Thymus (tissue), 11 donors: Measurements from ENCODE around the gene MFSD1. TPM values are rescaled to one million over a fixed set of nuclear protein-coding genes. Genes with fewer than 3 reads are reported as not detected.

Experiments
- DNase-seq, 9 donors: peaks; one replicate each; pipeline ENCODE4 v3.0.0-alpha.2; 2013; ENCODE audit warnings: low spot score in 9 of 9, low read depth in 6 of 9, missing footprints in 1 of 9
- H3K27ac ChIP-seq, 2 donors: one replicate each; pipeline ENCODE4 v1.5.1; 2013; ENCODE audit warnings: control low read depth in 1 of 2, low read depth in 1 of 2, low read length in 1 of 2, mild to moderate bottlenecking in 1 of 2, moderate library complexity in 1 of 2
- H3K27me3 ChIP-seq, 2 donors: one replicate each; pipeline ENCODE4 v1.5.1; 2013; ENCODE audit warnings: low read length in 1 of 2; ENCODE audit not compliant: control insufficient read depth in 2 of 2, insufficient read depth in 1 of 2
- H3K36me3 ChIP-seq, 2 donors: one replicate each; pipeline ENCODE4 v1.5.1; 2013; ENCODE audit warnings: low read length in 1 of 2, mild to moderate bottlenecking in 1 of 2, moderate library complexity in 1 of 2; ENCODE audit not compliant: control insufficient read depth in 2 of 2, insufficient read depth in 2 of 2
- H3K4me1 ChIP-seq, 2 donors: one replicate each; pipeline ENCODE4 v1.5.1; 2013; ENCODE audit warnings: low read length in 2 of 2; ENCODE audit not compliant: control insufficient read depth in 2 of 2, insufficient read depth in 2 of 2
- H3K4me3 ChIP-seq, 2 donors: one replicate each; pipeline ENCODE4 v1.5.1; 2013; ENCODE audit warnings: low read length in 2 of 2, control low read depth in 1 of 2, mild to moderate bottlenecking in 1 of 2
- H3K9me3 ChIP-seq, 2 donors: one replicate each; pipeline ENCODE4 v1.5.1; 2013; ENCODE audit warnings: low read length in 1 of 2, mild to moderate bottlenecking in 1 of 2; ENCODE audit not compliant: control insufficient read depth in 2 of 2, insufficient read depth in 1 of 2
- WGBS: extraction: QIAGEN DNeasy Blood & Tissue Kit; methylation state at CpG from one replicate; pipeline ENCODE4 v1.1.7; 2013; 5-methylcytosine and 5-hydroxymethylcytosine counted together
- polyA plus RNA-seq: library from polyadenylated mRNA; stranded (reverse); fragments of 200-250 nt; gene quantifications from one replicate; pipeline ENCODE4 v1.2.3, GENCODE V29; 2013
- total RNA-seq: library from RNA; stranded (reverse); fragments of 120-200 nt; gene quantifications from one replicate; pipeline ENCODE4 v1.2.4, GENCODE V29; 2013
- donor health status: healthy.

The MFSD1 gene
- total and polyA plus RNA-seq, 2 donors = 58.7 to 61.4 TPM

- WGBS = 95% methylated on average over 1 of the region's 1 CpG
- DNase-seq = no peak
- Histone ChIP-seq H3K27ac (no peak overlapping the region), H3K9me3 (no peaks in the 10 kb centered on the region), H3K27me3 (no peaks in the 10 kb centered on the region), H3K36me3 (no peaks in the 10 kb centered on the region), H3K4me1 (no peaks in the 10 kb centered on the region), H3K4me3 (no peak overlapping the region)
Observed at GRCh38 chr3:158766364-158766763, 35.5 kb upstream of the MFSD1 start.

- no peak for DNase-seq
- 70% methylated on average over 7 of the region's 7 CpGs for WGBS
Observed at GRCh38 chr3:158768361-158768787, 33.5 kb upstream of the MFSD1 start.

GRCh38 chr3:158768881-158769543 is 32.8 kb upstream of the MFSD1 start:
- WGBS = 95% methylated on average over 8 of the region's 8 CpGs
- no peak overlapping the region for H3K4me3 ChIP-seq
- no peak for DNase-seq

More at GRCh38 chr3:158768361-158768787, 33.5 kb upstream of the MFSD1 start:
- no peaks in the 10 kb centered on the region for H3K36me3 ChIP-seq
- H3K4me1 ChIP-seq = no peaks in the 10 kb centered on the region
- no peak overlapping the region for H3K27ac ChIP-seq
- no peak overlapping the region for H3K4me3 ChIP-seq
- no peaks in the 10 kb centered on the region for H3K9me3 ChIP-seq
- H3K27me3 ChIP-seq = no peaks in the 10 kb centered on the region

GRCh38 chr3:158769549-158769948 is 32.3 kb upstream of the MFSD1 start:
- Histone ChIP-seq H3K4me1 (no peaks in the 10 kb centered on the region), H3K27ac (no peak overlapping the region), H3K9me3 (no peaks in the 10 kb centered on the region), H3K4me3 (no peak overlapping the region), H3K27me3 (no peaks in the 10 kb centered on the region), H3K36me3 (no peaks in the 10 kb centered on the region)
- WGBS = 94% methylated on average over 4 of the region's 4 CpGs
- DNase-seq = no peak

More at GRCh38 chr3:158768881-158769543, 32.8 kb upstream of the MFSD1 start:
- Histone ChIP-seq H3K27me3 (no peaks in the 10 kb centered on the region), H3K36me3 (no peaks in the 10 kb centered on the region), H3K9me3 (no peaks in the 10 kb centered on the region), H3K4me1 (no peaks in the 10 kb centered on the region), H3K27ac (no peak overlapping the region)

GRCh38 chr3:158769952-158770740 is 31.7 kb upstream of the MFSD1 start:
- Histone ChIP-seq H3K36me3 (no peaks in the 10 kb centered on the region), H3K27me3 (no peaks in the 10 kb centered on the region), H3K4me3 (no peak overlapping the region), H3K27ac (no peak overlapping the region), H3K9me3 (no peaks in the 10 kb centered on the region), H3K4me1 (no peaks in the 10 kb centered on the region)
- WGBS = 96% methylated on average over 10 of the region's 10 CpGs
- no peak for DNase-seq

- Histone ChIP-seq H3K27me3 (no peaks in the 10 kb centered on the region), H3K9me3 (no peaks in the 10 kb centered on the region), H3K4me3 (no peak overlapping the region), H3K27ac (no peak overlapping the region), H3K36me3 (no peaks in the 10 kb centered on the region), H3K4me1 (no peaks in the 10 kb centered on the region)
- WGBS = 96% methylated on average over 4 of the region's 4 CpGs
- DNase-seq = no peak
Observed at GRCh38 chr3:158770741-158771350, 31.0 kb upstream of the MFSD1 start.

GRCh38 chr3:158771577-158771976 is 30.3 kb upstream of the MFSD1 start:
- no peaks in the 10 kb centered on the region for H3K36me3 ChIP-seq
- no peaks in the 10 kb centered on the region for H3K4me1 ChIP-seq
- no peaks in the 10 kb centered on the region for H3K9me3 ChIP-seq
- WGBS = 96% methylated on average over 1 of the region's 1 CpG
- no peak overlapping the region for H3K4me3 ChIP-seq
- H3K27me3 ChIP-seq = no peaks in the 10 kb centered on the region
- no peak for DNase-seq
- H3K27ac ChIP-seq = no peak overlapping the region

- Histone ChIP-seq H3K27me3 (no peaks in the 10 kb centered on the region), H3K4me3 (no peak overlapping the region), H3K27ac (no peak overlapping the region), H3K4me1 (no peaks in the 10 kb centered on the region), H3K9me3 (no peaks in the 10 kb centered on the region), H3K36me3 (no peaks in the 10 kb centered on the region)
- 92% methylated on average over 3 of the region's 3 CpGs for WGBS
- no peak for DNase-seq
Observed at GRCh38 chr3:158771982-158772381, 29.9 kb upstream of the MFSD1 start.

GRCh38 chr3:158773166-158773565 is 28.7 kb upstream of the MFSD1 start:
- no peak overlapping the region for H3K4me3 ChIP-seq
- no peaks in the 10 kb centered on the region for H3K9me3 ChIP-seq
- no peak overlapping the region for H3K27ac ChIP-seq
- H3K4me1 ChIP-seq = no peaks in the 10 kb centered on the region
- no peak for DNase-seq
- H3K27me3 ChIP-seq = no peaks in the 10 kb centered on the region
- H3K36me3 ChIP-seq = no peaks in the 10 kb centered on the region
